Stimulated activated CD8-positive, alpha-beta memory T cell treated with anti-CD3 and anti-CD28 coated beads, Interleukin-7, amount 100 ng/mL, for 1 hour (primary cell): ENCODE results near the gene IDH1.
"Not testable (repeated sequence)": the region's sequence is repeated elsewhere in the genome, so short reads cannot be mapped to it uniquely, and the experiment has no call there.

ENCODE experiments used
- DNase-seq, 2 donors: peaks; one replicate each; pipeline ENCODE4 v3.0.0-alpha.2; 2020; ENCODE audit warnings: low read depth in 2 of 2

Gene IDH1

DNA sequence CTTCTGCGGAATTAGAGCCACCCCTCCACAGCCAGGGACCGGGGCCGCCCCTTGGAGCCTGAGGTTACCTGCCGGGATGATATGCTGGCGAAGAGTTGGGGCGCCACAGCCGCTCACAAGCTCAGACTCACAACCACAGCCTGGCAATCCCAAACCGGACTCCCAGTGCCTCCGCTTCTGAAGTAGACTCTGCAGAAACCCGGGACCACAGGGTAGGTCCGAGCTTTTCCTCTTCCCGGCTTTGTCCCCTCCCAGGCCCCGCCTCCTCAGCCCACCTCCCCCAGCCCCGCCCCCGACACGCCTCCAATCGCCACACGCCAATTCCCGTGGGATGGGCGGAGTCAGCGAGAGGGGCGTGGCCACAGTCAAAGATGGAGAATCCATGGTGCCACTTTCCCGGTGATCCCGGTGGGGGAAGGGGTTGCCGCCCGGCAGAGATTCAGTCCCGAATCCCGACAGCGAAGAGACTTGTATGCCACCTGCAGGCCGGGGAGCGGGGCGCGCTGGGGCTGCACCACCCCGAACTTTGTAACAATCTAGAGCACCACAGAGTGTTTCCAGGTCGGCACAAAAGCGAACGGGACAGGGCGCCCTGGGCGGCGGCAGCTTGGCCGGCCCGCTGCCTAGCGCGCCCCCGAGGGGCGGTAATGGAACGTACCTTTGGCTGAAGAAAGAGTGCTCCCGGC is at the start of gene IDH1:
Gene IDH1, minus strand, starts transcription at position 201 of the 686 bp plus-strand sequence. CDS start 3,520 bp downstream, outside the sequence.
- peak; percentile 84 to 96 for DNase-seq

DNA sequence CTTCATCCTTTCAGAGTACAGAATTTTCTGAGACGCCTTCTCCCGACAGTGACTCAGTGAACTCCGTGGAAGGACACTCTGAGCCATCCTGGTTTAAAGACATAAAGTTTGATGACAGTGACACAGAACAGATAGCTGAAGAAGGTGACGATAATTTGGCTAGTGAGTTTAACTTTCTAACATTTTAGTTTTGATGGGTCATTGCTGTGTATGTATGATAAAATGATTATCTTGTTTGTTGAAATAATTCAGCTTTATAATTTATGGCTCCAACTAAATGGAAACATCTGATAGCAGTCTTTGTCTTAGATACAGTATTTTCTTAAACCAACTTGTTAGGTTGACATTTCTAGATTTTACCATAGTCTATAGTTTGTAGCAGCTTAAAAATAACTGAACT is 49.3 kb upstream of the IDH1 start:
- DNase-seq = no peak

DNA sequence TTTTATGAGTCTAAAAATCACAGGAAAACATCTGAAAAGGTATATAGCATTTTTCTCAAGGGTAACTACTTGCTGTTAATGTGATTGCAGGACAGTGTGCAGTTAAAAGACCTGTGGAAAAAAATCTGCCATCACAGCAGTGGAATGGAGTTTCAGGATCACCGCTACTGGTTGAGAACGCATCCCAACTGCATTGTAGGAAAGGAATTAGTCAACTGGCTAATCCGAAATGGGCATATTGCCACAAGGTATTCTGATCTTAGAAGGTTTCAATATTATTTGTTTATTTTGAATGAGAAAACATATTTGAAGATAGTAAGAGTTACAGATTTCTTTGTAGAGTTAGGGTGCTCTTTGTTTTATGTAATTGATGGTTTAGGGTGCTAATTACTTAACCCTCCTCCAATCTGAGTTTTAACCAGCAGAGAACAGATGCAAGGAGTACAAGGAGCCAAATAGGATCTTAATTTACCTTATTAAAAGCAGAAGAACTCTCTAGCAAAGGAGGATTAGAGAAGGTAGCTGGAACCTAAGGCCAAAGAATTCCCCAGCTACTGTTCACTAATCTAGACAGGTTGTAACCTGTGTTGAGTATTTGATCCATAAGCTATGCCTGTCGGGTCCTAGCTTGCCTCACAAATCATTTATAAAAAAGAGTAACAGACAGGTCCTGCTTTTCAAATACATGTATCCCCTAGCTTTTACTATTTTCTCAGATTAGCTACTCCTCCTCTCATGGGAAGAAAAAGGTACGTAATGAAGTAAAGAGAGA is 46.2 kb upstream of the IDH1 start:
- DNase-seq = no peak

DNA sequence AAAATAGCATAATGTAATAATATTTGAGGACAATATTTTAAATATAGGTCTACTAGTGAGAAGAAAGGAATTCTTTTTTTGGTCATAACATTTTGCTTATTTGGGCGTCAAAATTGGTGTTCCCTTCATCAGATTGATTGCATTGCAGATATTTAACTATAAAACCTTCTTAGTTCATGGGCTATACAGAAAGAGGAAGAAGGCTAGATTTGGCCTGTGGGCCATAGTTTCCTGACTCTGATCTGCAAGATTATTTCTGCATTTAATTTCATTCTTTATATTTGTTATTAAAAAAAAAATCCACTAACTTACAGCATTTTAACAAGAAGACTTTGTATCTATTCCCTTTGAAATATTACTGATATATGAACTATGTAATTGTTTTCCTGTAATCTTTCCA is 43.1 kb upstream of the IDH1 start:
- DNase-seq = no peak

DNA sequence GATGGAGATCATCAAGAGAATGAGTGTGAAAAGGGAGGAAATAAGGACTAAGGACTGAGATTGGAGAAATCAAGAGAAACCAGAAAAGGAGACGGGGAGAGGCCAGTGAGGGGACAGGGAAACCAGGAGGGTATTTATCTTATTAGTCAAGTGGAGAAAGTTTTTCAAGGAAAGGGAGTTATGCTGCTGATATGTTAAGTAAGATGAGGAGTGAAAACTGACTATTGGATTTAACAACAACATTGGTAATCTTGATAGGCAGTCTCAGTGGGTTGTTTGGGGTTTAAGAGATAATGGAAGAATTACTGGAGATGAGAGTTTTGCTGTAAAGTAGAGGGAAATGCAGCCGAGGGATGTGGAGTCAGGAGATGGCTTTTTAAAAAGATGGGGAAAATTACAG is 41.7 kb upstream of the IDH1 start:
- DNase-seq = no peak

DNA sequence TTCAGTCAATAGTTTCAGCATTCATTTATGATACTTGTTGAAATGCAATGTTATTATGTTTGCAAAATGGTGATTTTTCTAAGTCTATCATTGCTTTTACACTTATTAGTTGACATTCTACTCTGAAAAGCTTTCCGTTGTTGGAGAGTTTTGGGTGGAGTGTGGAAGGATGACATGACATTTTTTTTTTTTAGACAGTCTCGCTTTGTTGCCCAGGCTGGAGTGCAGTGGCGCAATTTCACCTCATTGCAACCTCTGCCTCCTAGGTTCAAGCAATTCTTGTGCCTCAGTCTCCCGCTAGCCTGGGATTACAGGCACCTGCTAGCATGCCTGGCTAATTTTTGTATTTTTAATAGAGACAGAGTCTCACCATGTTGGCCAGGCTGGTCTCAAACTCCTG is 41.0 kb upstream of the IDH1 start:
- no peak for DNase-seq

DNA sequence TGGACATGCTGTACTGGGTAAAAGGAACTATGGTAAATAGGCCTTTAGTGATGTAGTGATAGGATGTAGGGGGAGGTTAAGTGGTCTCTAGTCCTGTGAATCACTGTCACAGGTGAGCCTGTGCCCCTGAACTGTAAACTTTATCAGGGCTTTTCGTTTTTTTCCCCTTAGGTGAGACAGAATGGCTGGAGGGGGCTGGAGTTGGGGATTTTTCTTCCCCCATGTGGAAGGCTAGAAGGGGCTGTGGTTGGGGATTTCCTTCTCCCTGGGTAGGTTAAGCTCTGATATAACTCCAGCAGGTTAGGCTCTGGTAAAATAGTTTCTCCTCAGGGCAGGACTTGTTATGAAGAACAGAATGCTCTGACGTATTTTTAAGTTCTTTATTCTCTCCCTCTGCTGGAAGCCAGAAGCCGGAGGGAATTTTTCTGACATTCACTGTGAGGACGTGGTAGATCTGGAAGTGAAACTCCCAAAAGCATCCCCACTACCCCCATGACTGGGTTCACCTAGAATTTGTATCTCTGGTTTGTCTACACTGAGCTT is 39.7 kb upstream of the IDH1 start:
- DNase-seq = no peak

DNA sequence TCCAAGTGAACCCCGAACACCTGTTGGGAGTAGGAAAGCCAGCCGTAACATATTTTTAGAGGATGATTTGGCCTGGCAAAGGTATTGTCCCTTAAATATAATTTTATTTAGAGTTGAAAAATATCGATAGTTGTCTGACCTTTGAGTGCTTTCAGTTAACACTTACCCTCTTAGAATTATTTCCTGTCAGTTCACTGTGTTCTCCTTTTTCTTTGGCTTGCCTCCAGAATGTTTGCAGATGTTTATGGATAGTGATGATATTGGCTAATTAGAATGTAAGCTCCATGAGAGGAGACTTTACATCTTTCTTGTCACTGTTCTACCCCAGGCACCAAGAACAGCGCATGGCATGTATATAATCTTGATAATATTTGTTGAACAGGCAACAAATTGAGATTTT is 31.0 kb upstream of the IDH1 start:
- no peak for DNase-seq

DNA sequence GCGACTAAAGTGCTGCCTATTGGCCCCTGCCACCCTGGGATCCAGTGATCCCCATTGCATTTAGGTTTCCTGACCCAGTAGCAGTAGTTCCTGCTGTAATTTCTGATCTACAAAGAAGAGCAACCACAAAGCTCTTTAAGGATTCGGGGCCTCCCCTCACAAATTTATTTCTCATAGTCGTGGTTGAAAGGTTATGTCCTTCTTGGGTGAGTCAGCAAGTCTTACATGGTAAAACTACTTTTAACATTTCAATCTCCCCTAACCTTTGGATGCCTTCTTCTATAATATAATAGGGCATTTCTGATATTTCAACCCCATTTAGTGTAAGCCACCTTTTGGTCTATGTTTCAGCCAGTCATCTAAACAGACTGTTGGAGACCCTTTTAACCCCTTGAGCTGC is 26.1 kb upstream of the IDH1 start:
- DNase-seq = no peak

DNA sequence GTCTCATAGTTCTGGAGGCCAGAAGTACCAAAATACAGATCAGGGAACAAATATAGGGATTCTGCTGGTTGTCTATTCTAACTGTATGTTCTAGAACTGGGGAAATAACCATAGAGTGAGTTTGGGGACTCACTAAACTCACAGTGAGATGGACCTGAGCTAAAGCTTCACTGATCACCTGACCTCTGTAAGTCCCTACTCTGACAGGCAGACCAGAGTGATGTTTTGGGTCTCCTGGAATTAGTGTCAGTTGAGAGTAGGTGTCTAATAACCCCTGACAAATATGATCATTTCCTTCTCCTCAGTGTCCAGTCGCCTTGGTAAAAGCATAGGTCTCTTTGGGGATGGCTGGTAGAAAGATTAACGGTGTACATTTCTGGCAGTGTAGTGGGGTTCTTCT is 25.4 kb upstream of the IDH1 start:
- DNase-seq = no peak

DNA sequence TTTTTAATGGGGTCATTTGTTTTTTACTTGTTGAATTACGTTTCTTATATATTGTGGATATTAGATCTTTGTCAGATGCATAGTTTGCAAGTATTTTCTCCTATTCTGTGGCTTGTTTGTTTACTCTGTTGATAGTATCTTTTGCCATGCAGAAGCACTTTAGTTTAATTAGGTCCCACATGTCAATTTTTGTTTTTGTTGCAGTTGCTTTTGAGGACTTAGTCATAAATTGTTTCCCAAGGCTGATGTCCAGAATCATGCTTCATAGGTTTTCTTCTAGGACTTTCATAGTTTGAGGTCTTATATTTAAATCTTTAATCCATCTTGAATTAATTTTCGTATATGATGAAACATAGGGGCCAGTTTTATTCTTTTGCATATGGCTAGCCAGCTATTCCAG is 24.4 kb upstream of the IDH1 start:
- DNase-seq = no peak

DNA sequence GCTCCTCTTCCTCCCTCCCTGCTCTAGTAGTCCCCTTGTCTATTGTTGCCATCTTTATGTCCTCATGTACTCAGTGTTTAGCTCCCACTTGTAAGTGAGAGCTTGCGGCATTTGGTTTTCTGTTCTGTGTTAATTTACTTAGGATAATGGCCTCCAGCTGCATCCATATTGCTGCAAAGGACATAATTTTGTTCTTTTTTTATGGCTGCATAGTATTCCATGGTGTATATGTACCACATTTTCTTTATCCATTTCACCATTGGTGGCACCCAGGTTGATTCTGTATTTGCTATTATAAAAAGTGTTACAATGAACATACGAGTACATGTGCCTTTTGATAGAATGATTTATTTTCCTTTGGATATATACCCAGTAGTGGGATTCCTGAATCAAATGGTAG is 23.7 kb upstream of the IDH1 start:
- DNase-seq = no peak

DNA sequence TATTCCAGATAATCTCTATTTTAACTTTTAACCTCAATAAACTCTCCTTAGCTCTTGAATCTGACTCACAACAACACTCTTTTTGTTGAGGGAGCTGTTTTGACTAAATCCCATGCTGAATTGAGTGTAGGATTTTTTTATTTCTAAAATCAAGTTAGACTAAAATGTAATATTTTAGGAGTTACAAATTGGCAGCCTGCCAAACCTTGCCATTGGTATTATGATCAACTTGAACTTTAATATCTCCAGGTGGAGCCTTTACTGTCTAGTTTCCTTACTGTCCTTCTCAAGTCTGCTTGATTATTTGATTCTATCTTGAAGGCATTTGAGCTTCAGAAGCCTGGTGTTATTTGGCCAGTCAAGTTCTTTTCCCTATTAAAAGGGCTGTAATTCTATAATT is 19.9 kb upstream of the IDH1 start:
- DNase-seq = no peak

DNA sequence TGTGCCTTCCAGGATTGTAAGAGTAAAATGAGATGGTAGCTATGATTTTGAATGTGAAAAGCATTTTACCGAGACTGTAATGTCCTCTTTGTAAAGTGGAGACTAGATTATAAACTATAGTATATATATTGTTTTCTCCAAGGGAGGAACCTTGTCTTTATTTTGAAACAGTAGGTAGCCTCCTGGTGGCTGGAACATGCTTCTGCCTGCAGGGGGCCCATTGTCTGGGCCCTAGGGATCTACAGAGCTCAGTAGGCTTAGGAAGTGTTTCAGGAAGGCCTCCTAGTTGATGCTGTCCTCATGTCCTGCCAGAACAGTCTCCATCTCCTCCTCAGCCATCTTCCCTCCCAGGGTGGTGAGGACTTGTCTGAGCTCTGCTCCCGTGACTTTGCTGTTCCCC is 14.2 kb upstream of the IDH1 start:
- DNase-seq = no peak

DNA sequence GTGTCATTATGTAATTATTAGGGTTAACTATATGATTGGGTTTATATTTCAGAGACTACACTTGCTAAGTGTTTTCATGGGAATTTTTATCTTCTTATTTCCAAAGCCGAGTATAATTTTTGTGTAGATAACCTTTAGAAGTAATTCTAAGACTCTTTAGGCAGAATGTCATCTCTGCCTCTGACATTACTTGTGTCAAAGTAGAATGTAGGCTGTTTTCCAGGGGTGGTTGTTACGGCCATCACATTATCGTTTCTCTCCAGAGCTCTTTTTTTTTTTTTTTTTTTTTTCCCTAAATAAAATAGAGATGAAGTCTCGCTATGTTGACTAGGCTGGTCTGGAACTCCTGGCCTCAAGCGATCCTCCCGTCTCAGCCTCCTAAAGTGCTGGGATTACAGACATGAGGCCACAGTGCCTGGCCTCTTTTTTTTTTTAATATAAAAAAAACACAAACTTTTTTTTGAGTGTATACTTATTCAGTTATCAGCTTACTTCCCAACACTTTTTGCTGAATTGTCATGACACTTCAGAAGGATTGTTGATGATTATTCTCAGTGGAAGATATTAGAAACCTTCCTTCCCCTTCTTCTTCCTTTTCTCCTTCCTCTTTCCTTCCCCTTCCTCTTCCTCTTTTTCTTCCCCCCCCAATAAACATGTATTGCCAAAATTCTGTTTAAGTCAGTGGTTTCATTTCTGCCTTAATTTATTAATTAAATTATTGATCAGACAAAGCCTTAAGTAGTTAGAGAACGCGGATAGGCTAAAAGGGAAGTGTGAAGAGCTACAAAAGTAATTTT is 13.5 kb upstream of the IDH1 start:
- DNase-seq = no peak

DNA sequence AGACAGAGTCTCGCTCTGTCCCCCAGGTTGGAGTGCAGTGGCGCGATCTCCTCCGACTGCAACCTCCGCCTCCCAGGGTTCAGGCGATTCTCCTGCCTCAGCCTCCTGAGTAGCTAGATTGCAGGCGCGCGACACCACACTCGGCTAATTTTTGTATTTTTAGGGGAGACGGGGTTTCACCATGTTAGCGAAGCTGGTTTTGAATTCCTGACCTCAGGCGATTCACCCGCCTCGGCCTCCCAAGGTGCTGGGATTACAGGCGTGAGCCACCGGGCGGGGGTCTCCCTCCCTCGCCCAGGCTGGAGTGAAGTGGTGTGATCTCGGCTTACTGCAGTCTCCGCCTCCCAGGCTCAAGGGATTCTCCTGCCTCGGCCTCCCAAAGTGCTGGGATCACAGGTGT is 12.7 kb upstream of the IDH1 start:
- not testable (repeated sequence) for DNase-seq

DNA sequence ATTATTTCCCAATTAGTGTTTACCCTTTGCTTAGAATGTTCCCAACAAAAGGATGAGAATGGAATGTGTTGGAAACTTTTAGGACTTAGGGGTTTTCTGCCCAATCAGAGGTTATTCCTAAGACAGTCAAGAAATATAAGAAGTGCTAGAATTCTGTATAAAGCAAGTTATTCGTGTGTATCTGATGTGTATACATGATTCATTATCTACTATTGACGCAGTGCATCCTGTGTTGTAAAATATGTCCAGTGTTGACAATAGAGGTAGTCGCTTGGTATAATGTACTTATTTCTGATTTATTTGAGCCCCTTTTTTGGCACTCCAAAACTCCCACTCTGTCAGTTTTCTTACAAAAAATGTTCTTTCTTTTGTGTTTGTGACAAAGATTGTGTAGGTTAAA is 12.1 kb upstream of the IDH1 start:
- DNase-seq = no peak

DNA sequence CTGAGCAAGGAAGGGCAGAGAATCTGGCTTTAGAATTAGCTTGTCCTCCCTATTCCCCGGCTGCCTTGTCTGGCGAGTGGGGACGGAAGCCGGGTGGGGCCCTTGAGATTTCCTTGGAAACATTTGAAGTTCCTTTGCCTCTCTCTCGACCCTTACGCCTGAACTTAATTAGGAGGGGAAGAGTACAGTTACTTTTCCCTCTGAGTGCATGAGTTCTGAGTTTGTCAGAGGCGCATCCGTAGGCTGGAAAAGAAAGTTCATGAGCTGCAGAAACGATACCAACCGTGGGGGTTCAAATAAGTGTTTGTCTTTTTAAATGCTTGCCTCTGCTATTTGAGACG is 11.7 kb upstream of the IDH1 start:
- no peak for DNase-seq

DNA sequence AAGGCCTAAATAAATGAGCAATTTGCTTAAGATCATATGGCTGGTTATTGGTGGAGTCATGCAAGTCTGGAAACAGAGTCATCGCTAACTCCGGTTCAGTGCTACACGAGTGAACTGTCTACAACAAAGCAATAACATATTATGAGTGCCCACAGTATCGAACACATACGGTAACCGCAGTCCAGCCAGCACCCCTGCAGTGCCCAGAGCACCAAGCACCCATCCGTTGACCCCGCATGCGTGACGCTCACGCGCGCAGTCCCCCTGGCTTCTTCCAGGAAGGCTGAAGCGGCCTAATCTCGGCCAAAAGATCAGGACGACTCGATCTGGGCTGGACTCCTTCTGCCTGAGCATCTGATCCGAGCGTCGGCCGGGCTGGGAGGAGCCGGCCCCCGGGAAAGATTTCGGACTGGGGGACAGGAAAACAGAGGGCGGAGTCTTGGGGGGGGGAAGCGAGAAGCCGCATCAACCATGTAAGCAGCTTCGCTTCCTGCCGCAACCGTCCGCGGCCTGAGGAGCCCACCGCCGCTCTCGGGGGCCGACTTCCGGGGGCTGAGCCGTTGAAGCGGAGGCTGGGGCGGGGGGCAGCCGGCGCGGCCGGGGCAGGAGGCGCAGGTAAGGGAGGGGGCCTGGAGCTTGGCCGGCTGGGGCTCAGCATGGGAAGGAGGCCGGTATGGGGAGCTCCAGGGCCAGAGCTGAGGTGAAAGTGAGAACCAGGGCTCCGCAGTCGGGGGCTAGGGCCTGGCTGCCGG is 11.1 kb upstream of the IDH1 start, which contains the start of gene PIKFYVE:
Gene PIKFYVE, plus strand, starts transcription at position 455 of the 752 bp plus-strand sequence. CDS start 5,265 bp downstream, outside the sequence.
- peak; percentile 58 to 75 for DNase-seq

DNA sequence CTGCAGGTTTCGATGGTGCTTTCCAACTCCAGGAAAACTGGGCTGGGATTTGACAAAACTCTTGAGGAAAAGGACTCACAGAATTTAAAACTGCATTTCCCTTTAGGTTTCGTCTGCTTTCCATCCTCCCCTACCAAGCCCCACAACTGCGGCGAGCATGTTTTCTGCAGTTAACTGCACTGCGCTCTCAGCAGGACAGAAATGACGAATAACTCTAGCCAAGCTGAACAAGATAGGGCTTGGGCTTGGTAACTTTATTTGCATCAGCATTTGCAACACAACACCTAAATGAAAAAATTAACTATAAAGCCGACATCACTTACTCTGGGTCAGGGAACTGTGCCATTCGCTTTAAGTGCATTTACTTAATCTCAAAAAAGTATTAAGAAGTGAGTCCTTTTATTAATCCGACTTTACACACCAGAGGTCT is 10.5 kb upstream of the IDH1 start:
- no peak for DNase-seq
